HuH-7.5 (cell line): ENCODE data around the gene STK32A.

ENCODE experiments used
- DNase-seq: peaks from one replicate; pipeline ENCODE4 v3.0.0; 2011; ENCODE audit warnings: low spot score

Gene STK32A

DNA sequence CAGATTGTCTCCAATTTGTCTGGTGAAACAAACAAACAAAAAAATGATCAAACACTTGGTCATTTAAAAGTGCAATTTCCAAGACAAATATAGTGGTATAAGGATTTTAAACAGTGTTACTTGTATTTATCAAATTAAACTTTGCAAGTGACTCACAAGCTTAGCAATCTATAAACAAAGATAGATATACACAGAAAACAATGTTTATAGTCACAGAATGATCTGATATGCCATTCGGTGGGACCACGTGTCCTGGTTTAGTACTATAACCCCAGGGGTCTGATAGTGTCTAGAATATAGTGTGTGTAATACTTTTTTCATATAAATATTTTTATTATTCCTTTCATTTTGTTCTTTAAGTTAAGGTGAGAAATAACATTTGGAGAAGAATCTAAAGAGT is 183.8 kb downstream of the STK32A start:
- no peak for DNase-seq

DNA sequence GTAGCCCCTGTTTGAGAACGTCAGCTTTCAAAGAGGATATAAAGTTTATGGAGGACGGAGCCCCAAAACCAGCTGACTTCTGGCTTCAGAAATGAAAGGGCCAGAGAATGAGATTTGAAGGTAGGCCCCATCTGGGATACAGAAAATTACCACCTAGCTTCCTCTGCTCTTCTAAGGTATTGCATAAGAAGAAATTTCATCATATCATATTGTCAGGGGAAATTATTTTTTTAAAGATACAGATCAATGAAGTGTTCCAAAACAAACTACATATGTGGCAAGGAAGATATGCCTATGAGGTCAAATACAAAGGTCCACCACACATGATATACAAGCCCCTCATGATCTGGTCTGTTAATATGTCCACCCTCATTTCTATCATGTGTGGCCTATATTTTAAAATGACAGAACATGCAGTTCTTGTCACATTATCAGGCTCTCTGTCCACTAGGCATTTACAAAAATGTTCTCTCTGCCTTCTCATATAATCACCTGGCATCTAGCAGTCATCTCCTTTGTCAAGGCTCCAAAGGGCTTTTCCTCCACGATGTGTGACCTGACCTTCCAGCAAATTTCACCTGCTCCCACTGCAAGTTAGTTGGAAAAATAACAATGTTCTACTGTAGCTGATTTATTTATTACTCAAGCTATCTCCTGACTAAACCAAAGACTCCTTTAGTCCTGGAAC is 192.0 kb downstream of the STK32A start:
- DNase-seq: no peak

DNA sequence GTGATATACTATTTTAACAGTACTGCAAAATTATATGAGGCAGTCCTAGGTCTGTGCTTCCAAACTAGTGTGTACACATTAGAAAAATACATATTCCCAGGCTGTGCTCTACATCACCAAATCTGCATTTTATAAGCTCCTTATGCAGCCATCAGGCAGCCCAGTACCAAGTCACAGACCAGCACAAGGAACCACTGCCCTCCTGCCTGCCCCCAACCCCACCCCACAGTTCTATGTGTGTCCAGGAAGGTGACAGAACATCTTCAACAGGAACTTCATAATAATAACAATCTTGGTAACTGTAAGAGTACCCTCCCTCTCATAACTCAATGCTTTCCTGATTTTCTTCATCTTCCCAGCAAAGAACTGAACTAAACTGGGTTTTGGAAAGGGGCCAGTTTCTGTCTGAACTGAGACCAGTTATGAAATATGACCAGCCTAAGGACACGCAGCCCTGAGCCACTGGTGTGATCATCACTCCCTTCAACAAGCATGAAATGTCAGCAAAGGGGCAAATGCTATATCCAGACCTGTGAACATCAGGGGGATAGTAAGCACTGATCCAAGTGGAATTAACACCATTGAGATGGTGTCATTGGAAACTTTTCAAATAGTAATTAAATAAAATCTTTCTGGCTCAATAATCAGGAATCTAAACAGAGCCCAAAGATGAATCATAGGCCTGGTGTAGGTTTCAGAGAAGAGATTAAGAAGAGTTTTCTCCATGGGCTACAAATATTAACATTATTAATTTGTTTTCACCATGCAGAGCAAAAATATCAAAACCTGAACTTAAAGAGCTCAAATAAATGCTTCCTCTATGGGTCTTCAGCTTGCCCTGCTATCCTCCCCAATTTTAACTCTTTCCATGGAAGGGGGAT is 192.9 kb downstream of the STK32A start:
- DNase-seq: no peak

DNA sequence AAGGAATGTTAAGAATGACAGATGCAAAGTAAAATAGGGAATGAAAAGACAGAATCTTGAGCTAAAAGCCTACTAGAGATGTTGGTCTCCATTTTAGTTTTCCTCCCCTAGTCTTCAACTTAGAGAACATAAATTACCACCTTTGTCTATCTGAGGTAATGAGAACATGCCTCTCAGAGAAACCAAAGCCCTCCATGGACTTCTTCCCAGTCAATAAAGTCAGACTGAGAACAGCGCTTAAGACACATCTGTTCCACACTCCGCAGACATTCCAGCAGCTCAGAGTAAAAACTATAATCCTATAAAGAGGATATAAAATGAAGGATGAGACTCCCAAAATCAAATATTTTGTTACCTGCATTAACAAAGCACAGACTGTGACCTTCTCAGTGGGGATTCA is 195.8 kb downstream of the STK32A start:
- DNase-seq: no peak

DNA sequence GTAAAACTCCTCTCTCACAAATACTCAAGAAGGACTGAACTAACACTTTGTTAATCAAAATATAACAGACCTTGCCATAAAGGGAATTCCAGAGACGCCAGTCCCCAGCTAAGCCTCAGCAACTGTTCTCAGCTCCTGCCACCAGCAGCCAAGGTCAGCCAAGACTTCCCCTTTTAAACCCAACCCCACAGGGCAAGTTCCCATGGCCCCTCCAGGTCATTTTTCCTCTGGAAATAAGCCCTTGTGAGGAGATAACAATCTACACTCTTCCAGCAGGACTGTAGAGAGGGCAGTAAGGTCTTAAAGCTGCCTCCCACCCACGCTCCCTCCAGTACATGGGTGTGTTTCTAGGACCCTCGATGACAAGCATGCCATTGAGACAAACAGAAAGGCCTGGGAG is 196.8 kb downstream of the STK32A start:
- DNase-seq: no peak

DNA sequence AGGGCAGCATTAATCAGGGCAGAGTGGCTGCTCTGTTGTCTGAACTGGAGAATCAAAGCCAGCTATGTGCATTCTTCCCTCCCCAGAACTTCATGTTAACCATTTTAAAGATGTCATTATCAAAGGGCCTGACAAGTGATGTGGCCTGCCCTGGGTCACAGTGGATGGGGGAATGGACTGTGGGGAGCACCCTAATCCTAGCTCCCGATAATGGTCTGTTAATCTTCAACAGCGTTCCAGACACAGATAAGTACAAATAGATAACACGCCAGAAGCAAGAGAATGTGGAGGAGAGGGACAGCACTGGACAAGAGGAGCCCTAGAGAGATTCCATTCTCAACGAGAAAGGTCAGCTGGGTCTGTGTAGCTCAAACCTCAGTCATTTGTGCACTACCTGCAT is 197.5 kb downstream of the STK32A start:
- DNase-seq: no peak

DNA sequence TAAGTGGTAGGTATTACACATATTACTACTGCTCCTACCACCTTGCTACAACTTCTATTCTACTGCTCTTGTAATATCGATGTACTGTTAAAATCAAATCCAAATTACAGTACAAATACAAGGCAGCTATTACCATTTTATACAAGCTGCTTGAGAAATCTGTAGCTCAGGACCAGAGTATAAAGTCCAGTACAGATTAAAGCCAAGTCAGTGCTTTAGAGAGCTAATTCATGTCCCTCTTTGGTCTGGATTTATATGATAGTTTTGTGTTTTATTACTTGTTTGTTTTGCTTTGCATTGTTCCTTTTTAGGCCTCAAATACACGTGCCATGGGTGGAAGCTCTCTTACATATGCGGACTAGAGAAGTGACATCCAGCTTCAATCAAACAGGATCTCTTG is 199.2 kb downstream of the STK32A start:
- DNase-seq: no peak

DNA sequence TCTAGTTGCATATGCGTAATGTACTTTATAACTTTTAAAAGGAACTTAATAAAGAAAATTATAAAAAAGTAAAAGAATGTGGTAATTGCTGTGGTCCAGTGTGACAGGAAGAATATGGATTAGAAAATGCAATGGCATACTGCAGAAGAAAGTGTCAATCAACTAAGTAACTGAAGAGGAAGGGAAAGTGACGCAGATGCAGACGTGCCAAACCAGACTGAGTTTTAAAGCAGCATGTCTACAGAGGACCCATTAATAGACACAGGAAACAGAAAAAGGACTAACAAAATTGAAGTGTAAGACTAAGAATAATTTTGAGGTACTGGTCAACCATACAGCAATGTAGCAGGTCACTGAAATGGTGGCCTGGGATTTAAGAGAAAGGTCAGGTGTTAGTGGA is 201.8 kb downstream of the STK32A start:
- no peak for DNase-seq

DNA sequence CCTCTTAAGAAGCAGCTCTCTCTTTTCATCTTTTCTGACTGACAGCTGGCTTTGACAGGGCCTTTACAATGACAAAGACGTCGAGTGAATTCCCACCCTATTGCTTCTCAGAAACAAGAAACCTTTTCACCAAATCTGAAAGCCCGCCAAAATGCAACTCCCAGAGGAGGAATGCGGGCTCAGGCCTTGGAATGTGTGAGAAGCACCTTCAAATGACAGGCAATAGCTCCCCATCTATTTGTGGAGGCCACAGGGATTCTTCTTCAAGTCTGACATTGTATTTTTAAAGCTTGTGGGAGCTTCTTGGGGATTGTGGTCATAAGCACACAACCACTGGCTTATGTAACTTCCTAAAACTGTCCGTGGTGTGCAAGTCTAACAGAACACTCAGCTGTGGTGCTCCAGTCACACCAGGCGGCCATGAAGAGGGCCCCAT is 202.4 kb downstream of the STK32A start:
- no peak for DNase-seq
